ENCODE data around the gene CHP2. TPM values are rescaled to one million over a fixed set of nuclear protein-coding genes. Genes with fewer than 3 reads are reported as not detected.

CHP2 gene
- 100 to 1,000 TPM in 2 of 4 donors, 10 to 100 TPM in 2; 60.3 to 102 (median 99.6) TPM for total RNA-seq

DNA sequence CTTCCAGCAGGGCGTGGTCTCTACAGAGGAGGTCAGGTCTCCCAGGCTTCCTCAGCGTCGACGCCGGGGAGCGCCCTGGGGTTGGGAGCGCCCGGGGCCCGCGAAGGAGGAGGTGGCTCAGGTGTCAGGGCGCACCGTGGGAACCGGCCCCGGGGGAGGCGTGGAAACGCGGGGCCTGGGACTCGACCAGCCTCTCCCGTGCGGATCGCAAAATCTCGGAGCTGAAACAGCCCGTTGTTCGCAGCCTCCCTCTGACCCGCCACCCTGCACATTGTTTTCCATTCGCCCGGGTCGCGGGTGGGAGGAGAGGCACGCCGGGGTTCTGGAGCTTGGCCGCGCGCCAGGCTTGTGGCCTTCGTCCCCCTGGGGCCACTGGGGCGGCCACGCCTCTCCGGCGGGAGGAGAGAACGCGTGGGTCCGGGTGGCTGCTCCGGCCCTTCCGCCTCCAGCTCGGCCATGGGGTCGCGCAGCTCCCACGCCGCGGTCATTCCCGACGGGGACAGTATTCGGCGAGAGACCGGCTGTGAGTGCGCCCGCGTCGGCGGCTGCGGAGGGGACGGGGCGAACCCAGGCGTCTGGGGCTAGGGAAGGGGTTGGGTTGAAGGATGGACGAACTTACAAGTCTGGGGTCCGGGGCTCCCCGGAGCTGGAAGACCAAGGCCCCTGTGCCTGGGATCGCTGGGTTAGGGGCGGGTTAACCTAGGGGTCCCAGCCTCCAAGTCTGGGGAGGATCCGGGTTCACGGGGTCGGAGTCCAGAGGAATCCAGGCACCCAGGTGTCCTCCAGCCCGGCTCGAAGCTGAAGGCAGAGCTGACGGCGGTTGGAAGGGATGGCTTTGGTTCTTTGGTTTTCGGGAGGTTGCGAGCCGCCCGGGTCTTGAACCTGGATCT lies at the start of gene CHP2:
Gene CHP2 (plus strand): TSS at position 433 of the 890 bp plus-strand sequence. CDS start 24 bp downstream, at position 457.
- 3% methylated on average over 12 of the region's 80 CpGs for WGBS

DNA sequence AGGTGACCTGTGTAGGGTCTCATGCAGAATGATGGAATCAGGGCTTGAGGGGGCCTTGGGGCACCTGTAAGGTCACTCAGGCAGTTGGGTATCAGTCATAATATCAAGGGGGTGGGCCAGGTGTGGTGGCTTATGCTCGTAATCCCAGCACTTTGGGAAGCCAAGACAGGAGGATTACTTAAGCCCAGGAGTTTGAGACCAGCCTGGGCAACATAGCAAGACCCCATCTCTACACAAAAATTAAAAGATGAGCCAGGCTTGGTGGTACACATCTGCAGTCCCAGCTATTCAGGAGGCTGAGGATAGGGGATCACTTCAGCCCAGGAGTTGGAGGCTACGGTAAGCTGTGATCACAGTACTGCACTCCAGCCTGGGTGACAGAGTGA lies 49.3 kb upstream of the CHP2 start:
- no peak overlapping the region for H3K27ac ChIP-seq
- 64% methylated on average over 2 of the region's 2 CpGs for WGBS
- H3K4me1 ChIP-seq, result no peaks in the 10 kb centered on the region
- no peaks in the 10 kb centered on the region for H3K9me3 ChIP-seq
- no peak for DNase-seq (ENCODE audit: low spot score in 2 of 2)
- no peaks in the 10 kb centered on the region for H3K36me3 ChIP-seq
- TF ChIP-seq, protein P1, sequence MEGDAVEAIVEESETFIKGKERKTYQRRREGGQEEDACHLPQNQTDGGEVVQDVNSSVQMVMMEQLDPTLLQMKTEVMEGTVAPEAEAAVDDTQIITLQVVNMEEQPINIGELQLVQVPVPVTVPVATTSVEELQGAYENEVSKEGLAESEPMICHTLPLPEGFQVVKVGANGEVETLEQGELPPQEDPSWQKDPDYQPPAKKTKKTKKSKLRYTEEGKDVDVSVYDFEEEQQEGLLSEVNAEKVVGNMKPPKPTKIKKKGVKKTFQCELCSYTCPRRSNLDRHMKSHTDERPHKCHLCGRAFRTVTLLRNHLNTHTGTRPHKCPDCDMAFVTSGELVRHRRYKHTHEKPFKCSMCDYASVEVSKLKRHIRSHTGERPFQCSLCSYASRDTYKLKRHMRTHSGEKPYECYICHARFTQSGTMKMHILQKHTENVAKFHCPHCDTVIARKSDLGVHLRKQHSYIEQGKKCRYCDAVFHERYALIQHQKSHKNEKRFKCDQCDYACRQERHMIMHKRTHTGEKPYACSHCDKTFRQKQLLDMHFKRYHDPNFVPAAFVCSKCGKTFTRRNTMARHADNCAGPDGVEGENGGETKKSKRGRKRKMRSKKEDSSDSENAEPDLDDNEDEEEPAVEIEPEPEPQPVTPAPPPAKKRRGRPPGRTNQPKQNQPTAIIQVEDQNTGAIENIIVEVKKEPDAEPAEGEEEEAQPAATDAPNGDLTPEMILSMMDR (IDR thresholded peaks at IDR 0.05), result no peak
- TF ChIP-seq POLR2A (IDR thresholded peaks at IDR 0.05) (no peak), POLR2AphosphoS5 (IDR thresholded peaks at IDR 0.05) (no peak), EP300 (IDR thresholded peaks at IDR 0.05) (no peak)
- no peak overlapping the region for H3K4me3 ChIP-seq
- H3K27me3 ChIP-seq, result peaks cover 4% of the 10 kb centered on the region

More for the DNA sequence above, at the start of gene CHP2:
- no peaks in the 10 kb centered on the region for H3K36me3 ChIP-seq
- no peak for DNase-seq (ENCODE audit: low spot score in 2 of 2)
- H3K9me3 ChIP-seq, result no peaks in the 10 kb centered on the region
- peaks cover 33% of the 10 kb centered on the region for H3K27me3 ChIP-seq
- peaks cover 10% of the 10 kb centered on the region for H3K4me1 ChIP-seq
- peak within 1 kb of the TSS; percentile 37 for H3K4me3 ChIP-seq
- peak within 1 kb of the TSS; percentile 2 for H3K27ac ChIP-seq
- TF ChIP-seq, protein P1 (IDR thresholded peaks at IDR 0.05), result no peak
- TF ChIP-seq POLR2AphosphoS5 (IDR thresholded peaks at IDR 0.05) (no peak), POLR2A (IDR thresholded peaks at IDR 0.05) (no peak), EP300 (IDR thresholded peaks at IDR 0.05) (no peak)

DNA sequence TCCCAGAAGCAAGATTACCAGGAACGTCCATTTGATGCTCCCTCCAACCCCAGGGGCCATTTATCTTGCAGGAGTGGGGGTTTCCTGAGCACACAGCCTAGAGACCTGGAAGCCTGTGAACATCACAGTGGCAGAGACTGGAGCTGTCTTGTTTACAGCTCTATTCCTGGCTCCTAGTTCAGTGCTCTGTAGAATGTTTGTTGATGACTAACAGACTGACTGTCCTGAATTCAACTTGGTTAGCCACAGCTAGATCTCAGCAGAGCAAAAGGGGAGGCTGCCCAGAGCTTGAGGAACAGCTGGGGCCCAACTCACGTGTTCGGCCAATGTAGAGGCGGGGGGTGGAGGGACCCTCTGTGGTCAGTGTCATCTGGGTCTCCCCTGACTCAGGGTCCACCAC lies 48.4 kb upstream of the CHP2 start:
- H3K4me1 ChIP-seq, result no peaks in the 10 kb centered on the region
- H3K36me3 ChIP-seq, result no peaks in the 10 kb centered on the region
- H3K27ac ChIP-seq, result no peak overlapping the region
- H3K4me3 ChIP-seq, result no peak overlapping the region
- DNase-seq (ENCODE audit: low spot score in 2 of 2), result no peak
- H3K27me3 ChIP-seq, result peaks cover 10% of the 10 kb centered on the region
- WGBS, result 73% methylated on average over 3 of the region's 4 CpGs
- TF ChIP-seq EP300 (IDR thresholded peaks at IDR 0.05), result no peak
- TF ChIP-seq POLR2A (IDR thresholded peaks at IDR 0.05), result no peak
- no peak for TF ChIP-seq POLR2AphosphoS5 (IDR thresholded peaks at IDR 0.05)
- TF ChIP-seq, protein P1 (IDR thresholded peaks at IDR 0.05), result no peak
- H3K9me3 ChIP-seq, result no peaks in the 10 kb centered on the region

DNA sequence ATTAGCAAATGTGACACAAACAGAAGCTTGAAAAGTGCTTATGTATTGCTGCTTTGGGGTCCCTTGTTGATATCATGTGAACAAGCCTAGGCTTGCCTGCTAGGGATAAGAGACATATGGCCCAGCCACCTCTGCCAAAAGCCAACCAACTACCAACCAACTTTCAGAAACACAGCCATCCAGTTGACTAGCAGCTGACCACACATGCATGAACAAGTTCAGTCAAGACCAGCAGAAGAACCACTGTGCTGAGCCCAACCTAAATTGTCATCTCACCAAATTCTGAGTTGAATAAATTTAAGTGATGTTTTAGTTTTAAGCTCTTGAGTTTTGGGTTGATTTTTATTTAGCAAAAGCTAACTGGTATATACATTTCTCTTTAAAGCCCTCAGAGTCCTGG lies 45.3 kb upstream of the CHP2 start:
- Histone ChIP-seq H3K27ac (no peak overlapping the region), H3K27me3 (peaks cover 32% of the 10 kb centered on the region), H3K4me3 (no peak overlapping the region), H3K36me3 (no peaks in the 10 kb centered on the region), H3K4me1 (peaks cover 3% of the 10 kb centered on the region), H3K9me3 (no peaks in the 10 kb centered on the region)
- DNase-seq (ENCODE audit: low spot score in 2 of 2), result no peak
- TF ChIP-seq POLR2A (IDR thresholded peaks at IDR 0.05) (no peak), EP300 (IDR thresholded peaks at IDR 0.05) (no peak), POLR2AphosphoS5 (IDR thresholded peaks at IDR 0.05) (no peak)

DNA sequence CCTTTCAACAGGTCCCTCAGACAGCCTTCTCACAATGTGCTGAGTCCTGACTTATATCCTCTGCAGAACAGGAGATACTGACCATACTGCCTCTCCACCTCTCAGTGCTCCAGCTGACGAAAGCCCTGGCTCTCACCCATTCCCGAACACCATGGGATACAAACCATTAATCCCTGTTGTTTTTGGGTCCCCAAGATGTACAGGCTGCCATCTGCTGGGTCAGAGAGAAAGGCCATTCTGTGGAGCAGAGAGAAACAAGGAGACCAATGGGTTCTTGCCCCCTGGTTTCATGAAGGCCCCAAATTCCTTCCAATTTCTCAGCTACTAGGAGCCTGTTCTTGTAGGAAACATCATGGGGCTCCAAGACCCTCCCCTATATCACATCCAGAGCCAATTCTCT lies 44.8 kb upstream of the CHP2 start:
- 76% methylated on average over 2 of the region's 2 CpGs for WGBS
- H3K36me3 ChIP-seq, result no peaks in the 10 kb centered on the region
- H3K4me3 ChIP-seq, result no peak overlapping the region
- peaks cover 3% of the 10 kb centered on the region for H3K4me1 ChIP-seq
- peaks cover 32% of the 10 kb centered on the region for H3K27me3 ChIP-seq
- TF ChIP-seq POLR2A (IDR thresholded peaks at IDR 0.05) (no peak), EP300 (IDR thresholded peaks at IDR 0.05) (no peak), POLR2AphosphoS5 (IDR thresholded peaks at IDR 0.05) (no peak)
- TF ChIP-seq, protein P1 (IDR thresholded peaks at IDR 0.05), result no peak
- H3K27ac ChIP-seq, result no peak overlapping the region
- no peak for DNase-seq (ENCODE audit: low spot score in 2 of 2)
- no peaks in the 10 kb centered on the region for H3K9me3 ChIP-seq
